ENCODE measurements around the gene HCRTR1.

The HCRTR1 gene

GRCh38 chr1:31667065-31667785 is 49.7 kb downstream of the HCRTR1 start:
- no peak for DNase-seq (ENCODE audit: low read depth)

- no peak for DNase-seq (ENCODE audit: low read depth)
Measured at GRCh38 chr1:31668303-31668883, 50.9 kb downstream of the HCRTR1 start.

GRCh38 chr1:31669433-31669785 is 51.9 kb downstream of the HCRTR1 start:
- DNase-seq (ENCODE audit: low read depth): no peak

GRCh38 chr1:31669786-31670592 is 52.5 kb downstream of the HCRTR1 start:
- no peak for DNase-seq (ENCODE audit: low read depth)

- no peak for DNase-seq (ENCODE audit: low read depth)
Measured at GRCh38 chr1:31670593-31670964, 53.1 kb downstream of the HCRTR1 start.

- DNase-seq (ENCODE audit: low read depth): no peak
Measured at GRCh38 chr1:31671147-31671546, 53.7 kb downstream of the HCRTR1 start.

- no peak for DNase-seq (ENCODE audit: low read depth)
Measured at GRCh38 chr1:31671561-31672201, 54.2 kb downstream of the HCRTR1 start.

- no peak for DNase-seq (ENCODE audit: low read depth)
Measured at GRCh38 chr1:31672986-31673385, 55.5 kb downstream of the HCRTR1 start.

- DNase-seq (ENCODE audit: low read depth): no peak
Measured at GRCh38 chr1:31673433-31673832, 55.9 kb downstream of the HCRTR1 start.

- no peak for DNase-seq (ENCODE audit: low read depth)
Measured at GRCh38 chr1:31674626-31675025, 57.1 kb downstream of the HCRTR1 start.

GRCh38 chr1:31675161-31675560 is 57.7 kb downstream of the HCRTR1 start:
- DNase-seq (ENCODE audit: low read depth): no peak

GRCh38 chr1:31675756-31676155 is 58.3 kb downstream of the HCRTR1 start:
- no peak for DNase-seq (ENCODE audit: low read depth)
